RWPE1 (cell line): ENCODE data around the gene ZNF33A.
"Not testable (repeated sequence)": the region's sequence is repeated elsewhere in the genome, so short reads cannot be mapped to it uniquely, and the experiment has no call there.

Source experiments
- CTCF ChIA-PET: fragments of 350-600 bp; sonication (Branson Sonifier 250); formaldehyde crosslinking; extraction: SDS; loops from one replicate; lab custom pipeline; 2021; lab: Yijun Ruan, JAX
- POLR2A ChIA-PET: fragments of 400-600 bp; formaldehyde crosslinking; extraction: SDS; loops from one replicate; lab custom pipeline; 2020; ENCODE audit warnings: antibody characterized with exemption; ENCODE audit not compliant: low non-redundant PET; lab: Yijun Ruan, JAX
- DNase-seq: peaks from one replicate; pipeline ENCODE4 v3.0.0; 2012; ENCODE audit warnings: low spot score
- H3K27ac ChIP-seq: fragments of 450-650 bp; 2 replicates; pipeline ENCODE4 v1.5.1; 2017
- TF ChIP-seq, protein P1 (sequence below): fragments of 450-650 bp; conservative IDR thresholded peaks from 2 replicates; pipeline ENCODE4 v1.5.1; 2017; ENCODE audit warnings: low read depth, mild to moderate bottlenecking

Gene ZNF33A

DNA sequence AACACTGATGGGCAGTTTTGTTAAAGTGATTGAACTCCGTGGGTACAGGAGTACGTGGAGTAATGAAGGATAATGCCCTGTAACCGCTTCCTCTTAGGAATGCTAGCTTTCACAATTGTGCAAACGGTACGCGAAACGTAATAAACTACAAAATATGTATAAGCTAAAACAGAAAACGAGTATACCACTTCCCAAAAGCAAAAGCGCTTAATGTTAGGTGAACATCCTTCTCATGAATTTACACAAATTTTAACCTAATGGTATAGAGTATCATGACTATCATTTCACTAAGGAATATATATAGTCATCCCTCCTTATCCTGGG, 33.6 kb upstream of the ZNF33A start:
- TF ChIP-seq, protein P1, sequence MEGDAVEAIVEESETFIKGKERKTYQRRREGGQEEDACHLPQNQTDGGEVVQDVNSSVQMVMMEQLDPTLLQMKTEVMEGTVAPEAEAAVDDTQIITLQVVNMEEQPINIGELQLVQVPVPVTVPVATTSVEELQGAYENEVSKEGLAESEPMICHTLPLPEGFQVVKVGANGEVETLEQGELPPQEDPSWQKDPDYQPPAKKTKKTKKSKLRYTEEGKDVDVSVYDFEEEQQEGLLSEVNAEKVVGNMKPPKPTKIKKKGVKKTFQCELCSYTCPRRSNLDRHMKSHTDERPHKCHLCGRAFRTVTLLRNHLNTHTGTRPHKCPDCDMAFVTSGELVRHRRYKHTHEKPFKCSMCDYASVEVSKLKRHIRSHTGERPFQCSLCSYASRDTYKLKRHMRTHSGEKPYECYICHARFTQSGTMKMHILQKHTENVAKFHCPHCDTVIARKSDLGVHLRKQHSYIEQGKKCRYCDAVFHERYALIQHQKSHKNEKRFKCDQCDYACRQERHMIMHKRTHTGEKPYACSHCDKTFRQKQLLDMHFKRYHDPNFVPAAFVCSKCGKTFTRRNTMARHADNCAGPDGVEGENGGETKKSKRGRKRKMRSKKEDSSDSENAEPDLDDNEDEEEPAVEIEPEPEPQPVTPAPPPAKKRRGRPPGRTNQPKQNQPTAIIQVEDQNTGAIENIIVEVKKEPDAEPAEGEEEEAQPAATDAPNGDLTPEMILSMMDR = peak; percentile 31
- POLR2A ChIA-PET = no interaction called here
- CTCF ChIA-PET = interaction anchor here (0.6 to 0.8 kb wide), 9 partner anchors 9 to 1029 kb away, joined by 3 to 5 read pairs (median 3); partner anchors contain the start of gene ZNF33A
- H3K27ac ChIP-seq = peak overlapping the region; percentile 90
- DNase-seq = no peak

DNA sequence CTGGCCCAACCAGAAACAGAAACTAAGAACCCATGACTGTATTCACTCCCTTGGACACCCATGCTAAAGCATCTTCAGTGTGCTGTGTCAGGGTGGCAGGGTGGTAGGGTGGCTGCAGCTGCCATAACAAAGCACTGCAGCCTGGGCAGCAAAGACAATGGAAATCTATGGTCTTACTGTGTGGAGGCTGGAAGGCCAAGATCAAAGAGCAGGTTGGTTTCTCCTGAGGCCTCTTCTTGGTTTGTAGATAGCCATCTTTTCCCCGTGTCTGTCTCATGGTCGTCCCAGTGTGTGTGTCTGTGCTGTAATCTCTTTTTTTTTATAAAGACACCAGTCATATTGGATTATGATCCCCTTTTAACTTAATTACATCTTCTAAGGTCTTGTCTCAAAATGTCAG, 18.8 kb upstream of the ZNF33A start:
- TF ChIP-seq, protein P1 = no peak
- no peak for DNase-seq
- POLR2A ChIA-PET = no interaction called here
- no peak overlapping the region for H3K27ac ChIP-seq
- CTCF ChIA-PET = interaction anchor here (0.6 kb wide), 1 partner anchor 10 kb away, joined by 3 read pairs; no protein-coding TSS in a partner anchor

DNA sequence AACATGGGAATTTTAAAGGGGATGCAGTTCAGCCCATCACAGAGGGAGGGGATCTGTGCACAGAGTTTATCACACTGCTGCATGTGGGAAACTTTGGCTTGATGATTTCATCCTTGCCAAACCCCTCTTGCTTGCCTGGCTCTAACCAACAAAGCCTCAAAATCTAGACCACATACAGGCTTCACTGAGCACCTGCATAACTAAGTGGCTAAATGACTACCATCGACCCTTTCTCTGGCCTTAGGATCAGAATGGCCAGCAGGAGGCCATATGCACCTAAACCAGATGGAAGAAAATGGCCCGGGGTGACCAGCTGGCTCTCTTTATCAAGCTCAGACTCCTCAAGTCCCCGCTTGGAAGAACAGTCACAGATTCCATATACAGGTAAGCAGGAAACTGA, 18.4 kb upstream of the ZNF33A start:
- TF ChIP-seq, protein P1 = no peak
- CTCF ChIA-PET = no interaction called here
- DNase-seq = no peak
- no peak overlapping the region for H3K27ac ChIP-seq
- POLR2A ChIA-PET = no interaction called here

DNA sequence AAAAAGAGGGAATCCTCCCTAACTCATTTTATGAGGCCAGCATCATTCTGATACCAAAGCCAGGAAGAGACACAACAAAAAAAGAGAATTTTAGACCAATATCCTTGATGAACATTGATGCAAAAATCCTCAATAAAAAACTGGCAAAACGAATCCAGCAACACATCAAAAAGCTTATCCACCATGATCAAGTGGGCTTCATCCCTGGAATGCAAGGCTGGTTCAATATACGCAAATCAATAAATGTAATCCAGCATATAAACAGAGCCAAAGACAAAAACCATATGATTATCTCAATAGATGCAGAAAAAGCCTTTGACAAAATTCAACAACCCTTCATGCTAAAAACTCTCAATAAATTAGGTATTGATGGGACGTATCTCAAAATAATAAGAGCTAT, 11.6 kb upstream of the ZNF33A start:
- CTCF ChIA-PET, DNase-seq, H3K27ac ChIP-seq, POLR2A ChIA-PET: not testable (repeated sequence)

DNA sequence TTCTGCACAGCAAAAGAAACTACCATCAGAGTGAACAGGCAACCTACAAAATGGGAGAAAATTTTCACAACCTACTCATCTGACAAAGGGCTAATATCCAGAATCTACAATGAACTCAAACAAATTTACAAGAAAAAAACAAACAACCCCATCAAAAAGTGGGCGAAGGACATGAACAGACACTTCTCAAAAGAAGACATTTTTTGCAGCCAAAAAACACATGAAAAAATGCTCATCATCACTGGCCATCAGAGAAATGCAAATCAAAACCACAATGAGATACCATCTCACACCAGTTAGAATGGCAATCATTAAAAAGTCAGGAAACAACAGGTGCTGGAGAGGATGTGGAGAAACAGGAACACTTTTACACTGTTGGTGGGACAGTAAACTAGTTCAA, 10.0 kb upstream of the ZNF33A start:
- POLR2A ChIA-PET, DNase-seq, CTCF ChIA-PET, H3K27ac ChIP-seq: not testable (repeated sequence)

DNA sequence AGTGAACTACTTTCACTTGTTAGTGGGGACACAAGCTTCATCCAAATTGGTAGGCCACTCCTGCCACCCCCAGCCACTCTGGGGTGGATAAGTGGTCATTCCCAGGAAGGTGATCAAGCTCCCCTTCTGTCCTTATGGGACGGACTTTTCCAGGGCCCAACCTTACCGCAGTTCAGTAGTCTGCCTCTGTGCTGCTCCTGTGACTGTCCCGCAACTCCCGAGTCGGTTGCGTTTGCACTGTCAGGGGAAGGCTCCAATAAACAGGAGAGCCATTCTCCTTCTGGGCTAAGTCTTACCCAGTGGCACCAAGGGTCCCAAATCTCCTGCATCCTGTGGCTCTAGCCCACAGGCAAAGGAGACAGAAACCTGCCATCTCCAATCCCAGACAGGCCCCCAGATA, 7.4 kb upstream of the ZNF33A start:
- TF ChIP-seq, protein P1 = no peak
- DNase-seq = no peak
- no peak overlapping the region for H3K27ac ChIP-seq
- POLR2A ChIA-PET = no interaction called here
- CTCF ChIA-PET = no interaction called here

DNA sequence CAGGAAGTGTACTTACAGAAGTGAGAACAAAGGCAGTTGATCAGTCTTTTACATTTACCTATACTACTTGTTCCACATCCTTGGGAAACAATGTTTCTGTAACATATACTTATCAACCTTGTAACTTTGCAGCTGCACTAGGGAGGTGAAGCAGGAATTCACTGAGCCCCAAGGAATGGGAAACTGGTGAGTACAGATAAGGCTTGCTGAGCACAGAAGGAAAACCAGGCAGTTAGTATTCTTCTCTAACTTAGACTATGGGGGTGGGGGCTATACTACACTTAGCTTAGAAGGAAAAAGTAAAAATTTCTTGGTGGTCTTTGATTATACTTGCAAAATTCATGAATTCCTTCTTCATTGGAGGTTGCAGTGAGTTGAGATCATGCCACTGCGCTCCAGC, 6.9 kb upstream of the ZNF33A start:
- no peak for DNase-seq
- TF ChIP-seq, protein P1 = no peak
- H3K27ac ChIP-seq = no peak overlapping the region
- ChIA-PET POLR2A (no interaction called here), CTCF (no interaction called here)

DNA sequence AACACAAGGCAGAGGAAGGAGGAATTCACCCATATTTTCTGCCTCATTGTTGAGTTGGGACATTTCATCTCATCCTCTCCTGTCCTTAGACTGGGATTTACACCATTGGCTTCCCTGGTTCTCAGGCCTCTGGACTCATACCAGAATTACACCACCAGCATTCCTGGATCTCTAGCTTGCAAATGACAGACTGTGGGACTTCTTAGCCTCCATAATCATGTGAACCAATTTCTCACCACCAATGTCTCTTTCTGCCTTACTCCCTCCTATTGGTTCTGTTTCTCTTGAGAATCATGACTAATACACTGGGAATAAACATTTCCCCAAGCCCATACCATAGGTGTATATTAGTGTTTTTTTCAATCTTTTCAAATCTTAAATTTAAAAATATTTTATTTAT, 2.9 kb upstream of the ZNF33A start:
- DNase-seq = no peak
- TF ChIP-seq, protein P1 = no peak
- no peak overlapping the region for H3K27ac ChIP-seq
- ChIA-PET CTCF (no interaction called here), POLR2A (no interaction called here)
